Measurements from ENCODE around the gene SRPK2. TPM values are rescaled to one million over a fixed set of nuclear protein-coding genes. Genes with fewer than 3 reads are reported as not detected.

SRPK2 gene
- total RNA-seq, 1 donor from 2014 or later: 58.5 TPM

- TF ChIP-seq, protein P1, sequence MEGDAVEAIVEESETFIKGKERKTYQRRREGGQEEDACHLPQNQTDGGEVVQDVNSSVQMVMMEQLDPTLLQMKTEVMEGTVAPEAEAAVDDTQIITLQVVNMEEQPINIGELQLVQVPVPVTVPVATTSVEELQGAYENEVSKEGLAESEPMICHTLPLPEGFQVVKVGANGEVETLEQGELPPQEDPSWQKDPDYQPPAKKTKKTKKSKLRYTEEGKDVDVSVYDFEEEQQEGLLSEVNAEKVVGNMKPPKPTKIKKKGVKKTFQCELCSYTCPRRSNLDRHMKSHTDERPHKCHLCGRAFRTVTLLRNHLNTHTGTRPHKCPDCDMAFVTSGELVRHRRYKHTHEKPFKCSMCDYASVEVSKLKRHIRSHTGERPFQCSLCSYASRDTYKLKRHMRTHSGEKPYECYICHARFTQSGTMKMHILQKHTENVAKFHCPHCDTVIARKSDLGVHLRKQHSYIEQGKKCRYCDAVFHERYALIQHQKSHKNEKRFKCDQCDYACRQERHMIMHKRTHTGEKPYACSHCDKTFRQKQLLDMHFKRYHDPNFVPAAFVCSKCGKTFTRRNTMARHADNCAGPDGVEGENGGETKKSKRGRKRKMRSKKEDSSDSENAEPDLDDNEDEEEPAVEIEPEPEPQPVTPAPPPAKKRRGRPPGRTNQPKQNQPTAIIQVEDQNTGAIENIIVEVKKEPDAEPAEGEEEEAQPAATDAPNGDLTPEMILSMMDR (IDR thresholded peaks at IDR 0.05): no peak
- Mint-ChIP-seq H3K27me3 (ENCODE audit: low read depth) (no peaks in the 10 kb centered on the region), H3K27ac (ENCODE audit: unreplicated experiment) (no peak overlapping the region), H3K4me3 (ENCODE audit: unreplicated experiment) (no peak overlapping the region), H3K4me1 (ENCODE audit: low read depth) (peaks cover 36% of the 10 kb centered on the region), H3K36me3 (ENCODE audit: low read depth) (peaks cover 4% of the 10 kb centered on the region), H3K9me3 (ENCODE audit: low read depth) (no peaks in the 10 kb centered on the region)
- DNase-seq (ENCODE audit: low spot score): no peak
Measured at GRCh38 chr7:105215182-105215581, 173.5 kb downstream of the SRPK2 start.

DNA sequence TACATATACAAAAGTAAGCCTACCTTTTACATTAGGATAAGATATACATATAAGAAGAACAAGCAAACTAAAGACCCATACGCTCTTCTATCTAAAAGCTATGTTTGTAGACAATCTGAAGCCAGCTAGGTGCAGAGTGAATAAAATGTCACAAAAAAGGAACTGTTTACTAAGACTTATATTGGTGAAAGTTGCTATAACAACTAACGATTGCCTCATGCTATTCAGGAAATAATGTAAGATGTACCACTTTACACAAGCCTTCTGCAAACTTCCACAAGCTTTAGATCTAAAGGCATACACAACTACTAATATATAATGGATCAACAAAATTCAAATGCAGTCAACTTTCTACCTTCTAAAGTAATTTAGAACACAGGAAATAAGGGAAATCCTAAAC lies 175.1 kb downstream of the SRPK2 start:
- Mint-ChIP-seq H3K4me3 (ENCODE audit: unreplicated experiment) (no peak overlapping the region), H3K4me1 (ENCODE audit: low read depth) (peaks cover 32% of the 10 kb centered on the region), H3K36me3 (ENCODE audit: low read depth) (peaks cover 4% of the 10 kb centered on the region), H3K27ac (ENCODE audit: unreplicated experiment) (no peak overlapping the region), H3K27me3 (ENCODE audit: low read depth) (no peaks in the 10 kb centered on the region), H3K9me3 (ENCODE audit: low read depth) (no peaks in the 10 kb centered on the region)
- TF ChIP-seq, protein P1 (IDR thresholded peaks at IDR 0.05): no peak
- no peak for DNase-seq (ENCODE audit: low spot score)

DNA sequence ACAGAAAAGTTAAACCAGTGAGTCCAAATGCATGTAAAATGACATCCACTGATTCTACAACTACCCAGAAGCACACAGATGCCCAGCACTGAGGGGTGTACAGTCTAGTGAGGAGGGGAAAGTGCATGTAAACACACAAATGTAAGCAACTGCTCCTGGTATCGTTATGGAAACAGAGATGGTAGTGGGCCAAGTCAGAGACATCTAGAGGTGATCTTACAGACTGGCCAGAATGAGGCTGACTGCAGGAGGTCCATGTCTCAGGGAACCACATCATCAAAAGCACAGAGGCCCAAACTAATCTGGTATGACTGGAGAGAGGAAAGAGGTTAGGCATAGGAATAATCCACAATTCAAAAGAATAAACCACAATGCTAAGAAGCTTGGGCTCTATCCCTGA lies 176.5 kb downstream of the SRPK2 start:
- H3K9me3 Mint-ChIP-seq (ENCODE audit: low read depth): no peaks in the 10 kb centered on the region
- DNase-seq (ENCODE audit: low spot score): no peak

GRCh38 chr7:105210721-105211205 lies 178.0 kb downstream of the SRPK2 start:
- TF ChIP-seq, protein P1 (IDR thresholded peaks at IDR 0.05): no peak
- no peaks in the 10 kb centered on the region for H3K27me3 Mint-ChIP-seq (ENCODE audit: low read depth)
- H3K9me3 Mint-ChIP-seq (ENCODE audit: low read depth): no peaks in the 10 kb centered on the region
- peaks cover 18% of the 10 kb centered on the region for H3K4me1 Mint-ChIP-seq (ENCODE audit: low read depth)
- DNase-seq (ENCODE audit: low spot score): no peak
- no peak overlapping the region for H3K27ac Mint-ChIP-seq (ENCODE audit: unreplicated experiment)
- no peak overlapping the region for H3K4me3 Mint-ChIP-seq (ENCODE audit: unreplicated experiment)
- peaks cover 4% of the 10 kb centered on the region for H3K36me3 Mint-ChIP-seq (ENCODE audit: low read depth)

More for the DNA sequence above, 176.5 kb downstream of the SRPK2 start:
- Mint-ChIP-seq H3K4me1 (ENCODE audit: low read depth) (peaks cover 20% of the 10 kb centered on the region), H3K36me3 (ENCODE audit: low read depth) (peaks cover 4% of the 10 kb centered on the region), H3K4me3 (ENCODE audit: unreplicated experiment) (no peak overlapping the region), H3K27me3 (ENCODE audit: low read depth) (no peaks in the 10 kb centered on the region), H3K27ac (ENCODE audit: unreplicated experiment) (no peak overlapping the region)
- TF ChIP-seq, protein P1 (IDR thresholded peaks at IDR 0.05): no peak

GRCh38 chr7:105209870-105210269 lies 178.9 kb downstream of the SRPK2 start:
- H3K27ac Mint-ChIP-seq (ENCODE audit: unreplicated experiment): no peak overlapping the region
- TF ChIP-seq, protein P1 (IDR thresholded peaks at IDR 0.05): no peak
- DNase-seq (ENCODE audit: low spot score): no peak
- H3K36me3 Mint-ChIP-seq (ENCODE audit: low read depth): no peaks in the 10 kb centered on the region
- peaks cover 22% of the 10 kb centered on the region for H3K4me1 Mint-ChIP-seq (ENCODE audit: low read depth)
- H3K9me3 Mint-ChIP-seq (ENCODE audit: low read depth): no peaks in the 10 kb centered on the region
- H3K27me3 Mint-ChIP-seq (ENCODE audit: low read depth): no peaks in the 10 kb centered on the region
- H3K4me3 Mint-ChIP-seq (ENCODE audit: unreplicated experiment): no peak overlapping the region
